Thymus (tissue), 11 donors: ENCODE results near the gene COPG1. TPM values are rescaled to one million over a fixed set of nuclear protein-coding genes. Genes with fewer than 3 reads are reported as not detected.

Experiments used
- DNase-seq, 9 donors: peaks; one replicate each; pipeline ENCODE4 v3.0.0-alpha.2; 2013; ENCODE audit warnings: low spot score in 9 of 9, low read depth in 6 of 9, missing footprints in 1 of 9
- H3K27ac ChIP-seq, 2 donors: one replicate each; pipeline ENCODE4 v1.5.1; 2013; ENCODE audit warnings: control low read depth in 1 of 2, low read depth in 1 of 2, low read length in 1 of 2, mild to moderate bottlenecking in 1 of 2, moderate library complexity in 1 of 2
- H3K27me3 ChIP-seq, 2 donors: one replicate each; pipeline ENCODE4 v1.5.1; 2013; ENCODE audit warnings: low read length in 1 of 2; ENCODE audit not compliant: control insufficient read depth in 2 of 2, insufficient read depth in 1 of 2
- H3K36me3 ChIP-seq, 2 donors: one replicate each; pipeline ENCODE4 v1.5.1; 2013; ENCODE audit warnings: low read length in 1 of 2, mild to moderate bottlenecking in 1 of 2, moderate library complexity in 1 of 2; ENCODE audit not compliant: control insufficient read depth in 2 of 2, insufficient read depth in 2 of 2
- H3K4me1 ChIP-seq, 2 donors: one replicate each; pipeline ENCODE4 v1.5.1; 2013; ENCODE audit warnings: low read length in 2 of 2; ENCODE audit not compliant: control insufficient read depth in 2 of 2, insufficient read depth in 2 of 2
- H3K4me3 ChIP-seq, 2 donors: one replicate each; pipeline ENCODE4 v1.5.1; 2013; ENCODE audit warnings: low read length in 2 of 2, control low read depth in 1 of 2, mild to moderate bottlenecking in 1 of 2
- H3K9me3 ChIP-seq, 2 donors: one replicate each; pipeline ENCODE4 v1.5.1; 2013; ENCODE audit warnings: low read length in 1 of 2, mild to moderate bottlenecking in 1 of 2; ENCODE audit not compliant: control insufficient read depth in 2 of 2, insufficient read depth in 1 of 2
- WGBS: extraction: QIAGEN DNeasy Blood & Tissue Kit; methylation state at CpG from one replicate; pipeline ENCODE4 v1.1.7; 2013; 5-methylcytosine and 5-hydroxymethylcytosine counted together
- polyA plus RNA-seq: library from polyadenylated mRNA; stranded (reverse); fragments of 200-250 nt; gene quantifications from one replicate; pipeline ENCODE4 v1.2.3, GENCODE V29; 2013
- total RNA-seq: library from RNA; stranded (reverse); fragments of 120-200 nt; gene quantifications from one replicate; pipeline ENCODE4 v1.2.4, GENCODE V29; 2013
- donor health status: healthy.

The COPG1 gene
- total and polyA plus RNA-seq, 2 donors = 70.8 to 74.7 TPM

- Histone ChIP-seq H3K27ac (peak overlapping the region in 1 of 2 donors; percentile 65), H3K4me1 (peaks cover 14 to 27% of the 10 kb centered on the region in 2 donors), H3K36me3 (peaks cover 8 to 17% of the 10 kb centered on the region in 2 donors), H3K4me3 (no peak overlapping the region), H3K9me3 (no peaks in the 10 kb centered on the region), H3K27me3 (no peaks in the 10 kb centered on the region)
- WGBS = 88% methylated on average over 6 of the region's 6 CpGs
- peak in 1 of 9 donors; percentile 16 for DNase-seq
Measured at GRCh38 chr3:129282727-129283327, 33.4 kb downstream of the COPG1 start.

DNA sequence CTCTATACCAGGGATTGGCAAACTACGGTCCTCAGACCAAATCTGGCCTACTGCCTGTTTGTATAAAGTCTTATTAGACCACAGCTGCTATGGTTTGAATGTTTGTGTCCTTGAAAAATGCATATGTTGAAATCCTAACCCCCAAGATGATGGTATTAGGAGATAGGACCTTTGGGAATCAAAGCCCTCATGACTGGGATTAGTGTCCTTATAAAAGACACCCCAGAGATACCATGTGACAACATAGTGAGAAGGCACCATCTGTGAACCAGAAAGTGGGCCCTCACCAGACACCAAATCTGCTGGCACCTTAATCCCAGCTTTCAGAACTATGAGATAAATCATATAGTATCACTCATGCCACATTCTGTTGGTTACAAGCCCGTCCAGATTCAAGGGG lies 36.7 kb downstream of the COPG1 start:
- Histone ChIP-seq H3K4me1 (peaks cover 5 to 13% of the 10 kb centered on the region in 2 donors), H3K27ac (no peak overlapping the region), H3K9me3 (no peaks in the 10 kb centered on the region), H3K4me3 (no peak overlapping the region), H3K36me3 (peaks cover 30 to 47% of the 10 kb centered on the region in 2 donors), H3K27me3 (no peaks in the 10 kb centered on the region)
- DNase-seq = no peak
- 98% methylated on average over 2 of the region's 2 CpGs for WGBS

DNA sequence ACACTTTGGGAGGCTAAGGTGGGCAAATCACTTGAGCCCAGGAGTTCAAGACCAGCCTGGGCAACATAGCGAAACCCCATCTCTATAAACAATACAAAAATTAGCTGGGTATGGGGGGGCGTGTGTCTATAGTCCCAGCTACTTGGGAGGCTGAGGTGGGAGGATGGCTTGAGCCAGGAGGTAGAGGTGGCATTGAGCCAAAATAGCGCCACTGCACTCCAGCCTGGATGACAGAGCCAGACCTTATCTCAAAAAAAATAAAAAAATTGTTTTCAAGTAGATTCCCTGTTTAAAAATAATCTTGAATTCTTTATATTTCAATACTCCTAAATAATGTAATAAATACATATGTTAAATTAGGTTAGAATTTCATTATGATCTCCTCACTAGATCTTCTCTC lies 39.0 kb downstream of the COPG1 start:
- 96% methylated on average over 3 of the region's 3 CpGs for WGBS
- Histone ChIP-seq H3K27ac (no peak overlapping the region), H3K9me3 (no peaks in the 10 kb centered on the region), H3K4me3 (no peak overlapping the region), H3K36me3 (peaks cover 38 to 58% of the 10 kb centered on the region in 2 donors), H3K4me1 (no peaks in the 10 kb centered on the region), H3K27me3 (no peaks in the 10 kb centered on the region)
- no peak for DNase-seq

DNA sequence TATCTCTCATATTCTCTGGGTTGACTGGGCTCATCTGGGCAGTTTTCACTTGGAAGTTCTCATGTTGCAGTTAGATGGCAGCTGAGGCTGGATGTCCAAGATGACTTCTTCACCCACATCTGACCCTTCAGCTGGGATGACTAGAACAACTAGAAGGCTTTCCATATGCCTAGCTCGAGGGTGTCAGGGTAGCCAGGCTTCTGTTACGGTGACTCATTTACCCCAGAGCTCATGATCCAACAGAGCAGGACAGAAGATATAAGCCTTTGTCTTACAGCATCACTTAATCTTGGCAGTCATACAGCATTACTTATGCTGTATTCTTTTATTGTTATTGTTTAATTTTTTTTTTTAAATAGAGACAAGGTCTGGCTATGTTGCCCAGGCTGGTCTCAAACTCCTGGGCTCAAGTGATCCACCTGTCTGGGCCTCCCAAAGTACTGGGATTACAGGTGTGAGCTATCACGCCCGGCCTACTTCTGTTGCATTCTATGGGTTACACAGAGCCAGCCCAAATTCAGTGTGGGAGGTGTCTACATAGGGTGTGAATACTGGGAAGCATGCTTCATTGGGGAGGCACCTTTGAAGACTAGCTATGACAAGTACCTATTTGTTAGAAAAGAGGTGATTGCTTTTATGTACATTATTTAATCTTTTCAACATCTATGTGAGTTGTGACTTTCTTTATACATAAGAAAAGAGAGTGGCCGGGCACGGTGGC lies 40.0 kb downstream of the COPG1 start:
- H3K4me1 ChIP-seq = no peaks in the 10 kb centered on the region
- no peak overlapping the region for H3K27ac ChIP-seq
- no peak overlapping the region for H3K4me3 ChIP-seq
- H3K36me3 ChIP-seq = peaks cover 41 to 67% of the 10 kb centered on the region in 2 donors
- 96% methylated on average over 6 of the region's 6 CpGs for WGBS
- no peaks in the 10 kb centered on the region for H3K27me3 ChIP-seq
- H3K9me3 ChIP-seq = no peaks in the 10 kb centered on the region
- DNase-seq = no peak

DNA sequence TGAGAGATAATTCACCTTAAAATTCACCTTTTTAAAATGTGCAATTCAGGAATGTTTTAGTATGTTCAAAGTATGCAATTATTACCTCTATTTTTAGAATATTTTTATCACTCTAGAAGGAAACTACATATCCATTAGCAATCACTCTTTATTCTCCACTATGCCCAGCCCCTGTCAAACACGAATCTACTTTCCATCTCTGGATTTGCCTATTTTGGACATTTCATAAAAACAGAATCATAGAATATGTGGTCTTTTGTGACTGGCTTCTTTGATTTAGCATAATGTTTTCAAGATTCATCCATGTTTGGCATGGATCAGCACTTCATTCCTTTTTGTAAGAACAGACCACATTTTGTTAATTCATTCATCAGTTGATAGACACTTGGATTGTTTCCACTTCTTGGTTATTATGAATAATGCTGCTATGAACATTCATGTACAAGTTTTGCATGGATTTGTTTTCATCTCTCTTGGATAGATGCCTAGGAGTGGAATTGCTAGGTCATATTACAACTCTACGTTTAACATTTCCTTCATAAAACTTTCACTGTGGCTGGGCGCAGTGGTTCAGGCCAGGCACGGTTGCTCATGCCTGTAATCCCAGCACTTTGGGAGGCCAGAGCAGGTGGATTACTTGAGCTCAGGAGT lies 42.0 kb downstream of the COPG1 start:
- WGBS = 91% methylated on average over 4 of the region's 4 CpGs
- Histone ChIP-seq H3K4me3 (no peak overlapping the region), H3K36me3 (peaks cover 43 to 71% of the 10 kb centered on the region in 2 donors), H3K9me3 (no peaks in the 10 kb centered on the region), H3K27me3 (no peaks in the 10 kb centered on the region), H3K4me1 (no peaks in the 10 kb centered on the region), H3K27ac (no peak overlapping the region)
- DNase-seq = peak in 1 of 9 donors; percentile 16

GRCh38 chr3:129295286-129295685 lies 45.9 kb downstream of the COPG1 start:
- no peak for DNase-seq
- WGBS = 88% methylated on average over 5 of the region's 5 CpGs
- Histone ChIP-seq H3K4me1 (no peaks in the 10 kb centered on the region), H3K9me3 (no peaks in the 10 kb centered on the region), H3K4me3 (no peak overlapping the region), H3K27me3 (no peaks in the 10 kb centered on the region), H3K27ac (no peak overlapping the region), H3K36me3 (peaks cover 51 to 78% of the 10 kb centered on the region in 2 donors)

- no peak for DNase-seq
- H3K27me3 ChIP-seq = no peaks in the 10 kb centered on the region
- H3K36me3 ChIP-seq = peaks cover 55 to 57% of the 10 kb centered on the region in 2 donors
- no peaks in the 10 kb centered on the region for H3K9me3 ChIP-seq
- peak overlapping the region in 1 of 2 donors; percentile 5 for H3K27ac ChIP-seq
- H3K4me1 ChIP-seq = peaks cover 0 to 12% of the 10 kb centered on the region in 2 donors
- 82% methylated on average over 3 of the region's 3 CpGs for WGBS
- no peak overlapping the region for H3K4me3 ChIP-seq
Measured at GRCh38 chr3:129304146-129304961, 54.9 kb downstream of the COPG1 start.

GRCh38 chr3:129304962-129305222 lies 55.5 kb downstream of the COPG1 start:
- peaks cover 52 to 53% of the 10 kb centered on the region in 2 donors for H3K36me3 ChIP-seq
- DNase-seq = no peak
- H3K9me3 ChIP-seq = no peaks in the 10 kb centered on the region
- peaks cover 0 to 12% of the 10 kb centered on the region in 2 donors for H3K4me1 ChIP-seq
- no peak overlapping the region for H3K27ac ChIP-seq
- H3K4me3 ChIP-seq = no peak overlapping the region
- WGBS = 94% methylated on average over 1 of the region's 1 CpG
- no peaks in the 10 kb centered on the region for H3K27me3 ChIP-seq
